WTC11 (cell line): Measurements from ENCODE around the gene TSPO. TPM values are rescaled to one million over a fixed set of nuclear protein-coding genes. Genes with fewer than 3 reads are reported as not detected.

Experiments
- ATAC-seq: fragments of 200-7000 bp; cut with Tn5 transposase; 2 replicates; pipeline ENCODE4 v1.10.0; 2021; ENCODE audit warnings: mild to moderate bottlenecking, moderate library complexity
- CTCF ChIA-PET: fragments of 300-600 bp; sonication (Branson Sonifier 250); formaldehyde crosslinking; loops from one replicate; lab custom pipeline; 2021; ENCODE audit warnings: antibody characterized with exemption; lab: Charles Lee
- POLR2A ChIA-PET: fragments of 350-600 bp; sonication (Branson Sonifier 250); formaldehyde crosslinking; loops from one replicate; lab custom pipeline; 2021; ENCODE audit warnings: antibody characterized with exemption; lab: Charles Lee
- DNase-seq: peaks from one replicate; pipeline ENCODE4 v3.0.0; 2021; ENCODE audit warnings: low spot score
- H3K27ac Mint-ChIP-seq: 2 replicates; pipeline ENCODE4 v1.8.0; 2021; ENCODE audit warnings: mixed read lengths
- H3K27me3 Mint-ChIP-seq: 2 replicates; pipeline ENCODE4 v1.8.0; 2021; ENCODE audit warnings: low read depth, mild to moderate bottlenecking, moderate library complexity, mixed read lengths
- H3K36me3 Mint-ChIP-seq: 2 replicates; pipeline ENCODE4 v1.8.0; 2021; ENCODE audit warnings: mixed read lengths
- H3K4me1 Mint-ChIP-seq: 2 replicates; pipeline ENCODE4 v1.8.0; 2022; ENCODE audit warnings: mixed read lengths
- H3K4me3 Mint-ChIP-seq: 2 replicates; pipeline ENCODE4 v1.8.0; 2021; ENCODE audit warnings: mild to moderate bottlenecking, moderate library complexity, mixed read lengths
- H3K9me3 Mint-ChIP-seq: 2 replicates; pipeline ENCODE4 v1.8.0; 2021; ENCODE audit warnings: mixed read lengths
- AFF4 ChIP-seq: sonication (generic); formaldehyde crosslinking; IDR thresholded peaks from 2 replicates; pipeline ENCODE4 v1.8.1; 2023; ENCODE audit warnings: mild to moderate bottlenecking, missing genetic modification reagents, borderline replicate concordance
- CREB1 ChIP-seq: sonication (generic); formaldehyde crosslinking; IDR thresholded peaks from 2 replicates; pipeline ENCODE4 v1.8.0; 2023; ENCODE audit warnings: mild to moderate bottlenecking, missing genetic modification reagents
- E2F5 ChIP-seq: sonication (generic); formaldehyde crosslinking; IDR thresholded peaks from 2 replicates; pipeline ENCODE4 v1.8.1; 2022; ENCODE audit warnings: mild to moderate bottlenecking, moderate library complexity, missing genetic modification reagents
- ELF4 ChIP-seq: sonication (generic); formaldehyde crosslinking; IDR thresholded peaks from 2 replicates; pipeline ENCODE4 v1.8.1; 2022; ENCODE audit warnings: low read depth, mild to moderate bottlenecking, moderate library complexity, missing genetic modification reagents
- ERG ChIP-seq: fragments of 250-450 bp; sonication (Bioruptor Pico); IDR thresholded peaks from 2 replicates; pipeline ENCODE4 v1.8.0; 2021; ENCODE audit warnings: mild to moderate bottlenecking
- ESRRA ChIP-seq: sonication (generic); formaldehyde crosslinking; IDR thresholded peaks from 2 replicates; pipeline ENCODE4 v1.8.1; 2022; ENCODE audit warnings: mild to moderate bottlenecking, missing genetic modification reagents, borderline replicate concordance
- FOXP4 ChIP-seq: sonication (generic); formaldehyde crosslinking; IDR thresholded peaks from 2 replicates; pipeline ENCODE4 v1.8.0; 2022; ENCODE audit warnings: mild to moderate bottlenecking, missing genetic modification reagents
- JUN ChIP-seq: sonication (generic); formaldehyde crosslinking; IDR thresholded peaks from 2 replicates; pipeline ENCODE4 v1.8.0; 2023; ENCODE audit warnings: mild to moderate bottlenecking, missing genetic modification reagents
- MAX ChIP-seq: sonication (generic); formaldehyde crosslinking; IDR thresholded peaks from 2 replicates; pipeline ENCODE4 v1.8.0; 2022; ENCODE audit warnings: mild to moderate bottlenecking, missing genetic modification reagents
- NFATC4 ChIP-seq: fragments of 250-450 bp; sonication (Bioruptor Pico); IDR thresholded peaks from 2 replicates; pipeline ENCODE4 v1.9.0; 2021; ENCODE audit warnings: mild to moderate bottlenecking
- NFYB ChIP-seq: sonication (generic); formaldehyde crosslinking; conservative IDR thresholded peaks from 2 replicates; pipeline ENCODE4 v1.8.0; 2022; ENCODE audit warnings: low read depth, missing genetic modification reagents
- PRDM15 ChIP-seq: sonication (generic); formaldehyde crosslinking; IDR thresholded peaks from 2 replicates; pipeline ENCODE4 v1.8.0; 2022; ENCODE audit warnings: missing genetic modification reagents
- PRRX2 ChIP-seq: fragments of 250-450 bp; sonication (Bioruptor Pico); IDR thresholded peaks from 2 replicates; pipeline ENCODE4 v1.8.0; 2021; ENCODE audit warnings: mild to moderate bottlenecking
- SP1 ChIP-seq: sonication (generic); formaldehyde crosslinking; conservative IDR thresholded peaks from 2 replicates; pipeline ENCODE4 v1.8.1; 2022; ENCODE audit warnings: missing genetic modification reagents
- ZNF232 ChIP-seq: sonication (generic); formaldehyde crosslinking; IDR thresholded peaks from 2 replicates; pipeline ENCODE4 v1.8.0; 2022; ENCODE audit warnings: mild to moderate bottlenecking, missing genetic modification reagents
- ZNF263 ChIP-seq: sonication (generic); formaldehyde crosslinking; IDR thresholded peaks from 2 replicates; pipeline ENCODE4 v1.8.1; 2022; ENCODE audit warnings: low read depth, mild to moderate bottlenecking, moderate library complexity, missing genetic modification reagents
- ZNF396 ChIP-seq: fragments of 250-450 bp; sonication (Bioruptor Pico); IDR thresholded peaks from 2 replicates; pipeline ENCODE4 v1.8.0; 2021; ENCODE audit warnings: mild to moderate bottlenecking, moderate library complexity, borderline replicate concordance
- ZNF423 ChIP-seq: fragments of 250-450 bp; sonication (Bioruptor Pico); IDR thresholded peaks from 2 replicates; pipeline ENCODE4 v2.1.2; 2022; ENCODE audit warnings: mild to moderate bottlenecking, moderate library complexity
- total RNA-seq: library from RNA; stranded (reverse); gene quantifications from 3 replicates; pipeline ENCODE4 v1.2.3, GENCODE V29; 2021

Gene TSPO
- total RNA-seq, 1 experiment from 2014 or later: 21.9 TPM

- TF ChIP-seq PRDM15 (CRISPR knock-in tag) (no peak), PRRX2 (no peak), ZNF396 (no peak), NFATC4 (CRISPR knock-in tag) (no peak)
Measured at GRCh38 chr22:43134553-43134952, 16.8 kb upstream of the TSPO start (continued).

- no peak for DNase-seq
- H3K4me1 Mint-ChIP-seq: no peaks in the 10 kb centered on the region
- peaks cover 46% of the 10 kb centered on the region for H3K36me3 Mint-ChIP-seq
- ChIA-PET POLR2A (no interaction called here), CTCF (interaction anchor here (1.6 kb wide), 1 partner anchor 52 kb away, joined by 4 read pairs; no protein-coding TSS in a partner anchor)
- H3K27ac Mint-ChIP-seq: no peak overlapping the region
- no peaks in the 10 kb centered on the region for H3K27me3 Mint-ChIP-seq
- ATAC-seq: no peak
- no peak for TF ChIP-seq AFF4
- no peaks in the 10 kb centered on the region for H3K9me3 Mint-ChIP-seq
- H3K4me3 Mint-ChIP-seq: no peak overlapping the region
Measured at GRCh38 chr22:43135565-43135964, 15.8 kb upstream of the TSPO start.

GRCh38 chr22:43136255-43136654 lies 15.1 kb upstream of the TSPO start:
- POLR2A ChIA-PET: no interaction called here
- Mint-ChIP-seq H3K4me1 (no peaks in the 10 kb centered on the region), H3K27ac (no peak overlapping the region), H3K27me3 (no peaks in the 10 kb centered on the region), H3K36me3 (peaks cover 52% of the 10 kb centered on the region), H3K9me3 (no peaks in the 10 kb centered on the region), H3K4me3 (no peak overlapping the region)
- DNase-seq (peak; percentile 63), ATAC-seq (peak; percentile 79)
- 0 out of 2 replicates have a peak, but pooled peaks have one; percentile 37 for TF ChIP-seq ZNF423
- TF ChIP-seq ERG (CRISPR knock-in tag): no peak
- CTCF ChIA-PET: interaction anchor here (1.0 to 1.6 kb wide), 4 partner anchors 19 to 76 kb away, joined by 3 to 4 read pairs (median 3); no protein-coding TSS in a partner anchor

- Mint-ChIP-seq H3K4me1 (no peaks in the 10 kb centered on the region), H3K27ac (no peak overlapping the region), H3K4me3 (no peak overlapping the region), H3K36me3 (peaks cover 52% of the 10 kb centered on the region), H3K27me3 (no peaks in the 10 kb centered on the region), H3K9me3 (no peaks in the 10 kb centered on the region)
- DNase-seq (no peak), ATAC-seq (no peak)
- ChIA-PET POLR2A (no interaction called here), CTCF (interaction anchor here (1.0 to 1.6 kb wide), 4 partner anchors 19 to 77 kb away, joined by 3 to 4 read pairs (median 3); no protein-coding TSS in a partner anchor)
- TF ChIP-seq SP1 (CRISPR knock-in tag) (no peak), ESRRA (no peak), NFYB (CRISPR knock-in tag) (no peak), E2F5 (no peak), MAX (no peak), CREB1 (no peak), ZNF423 (no peak), JUN (CRISPR knock-in tag) (no peak), ELF4 (no peak), FOXP4 (CRISPR knock-in tag) (no peak), ZNF263 (CRISPR knock-in tag) (no peak), ZNF232 (CRISPR knock-in tag) (no peak)
Measured at GRCh38 chr22:43136801-43137200, 14.6 kb upstream of the TSPO start.
